ENCODE results near the gene ZNF536. TPM values are rescaled to one million over a fixed set of nuclear protein-coding genes. Genes with fewer than 3 reads are reported as not detected.
"Not testable (repeated sequence)": the region's sequence is repeated elsewhere in the genome, so short reads cannot be mapped to it uniquely, and the experiment has no call there.

The ZNF536 gene
- total and polyA plus RNA-seq, 9 donors, result 0.13 to 0.52 (median 0.28) TPM; not detected in 4

DNA sequence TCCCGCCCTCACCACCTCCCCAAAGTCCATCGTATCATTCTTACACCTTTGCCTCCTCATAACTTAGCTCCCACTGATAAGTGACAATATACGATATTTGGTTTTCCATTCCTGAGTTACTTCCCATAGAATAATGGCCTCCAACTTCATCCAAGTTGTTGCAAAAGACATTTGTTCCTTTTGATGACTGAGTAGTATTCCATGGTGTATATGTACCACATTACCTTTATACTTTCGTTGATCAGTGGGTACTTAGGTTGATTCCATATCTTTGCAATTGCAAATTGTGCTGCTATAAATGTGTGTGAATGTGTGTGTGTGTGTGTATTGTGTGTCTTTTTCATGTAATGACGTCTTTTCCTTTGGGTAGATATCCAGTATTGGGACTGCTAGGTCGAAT is 109.6 kb downstream of the ZNF536 start:
- Histone ChIP-seq H3K27me3 (no peaks in the 10 kb centered on the region), H3K4me1 (ENCODE audit: insufficient read depth) (no peaks in the 10 kb centered on the region), H3K36me3 (no peaks in the 10 kb centered on the region), H3K9me3 (no peaks in the 10 kb centered on the region), H3K27ac (no peak overlapping the region), H3K4me3 (no peak overlapping the region)
- 89 to 93% (median 89%) methylated on average over 6 of the region's 6 CpGs for WGBS, 3 donors
- DNase-seq, result no peak
- intact Hi-C loops (cut with DNase I), result no loop called here
- TF ChIP-seq, protein P1, sequence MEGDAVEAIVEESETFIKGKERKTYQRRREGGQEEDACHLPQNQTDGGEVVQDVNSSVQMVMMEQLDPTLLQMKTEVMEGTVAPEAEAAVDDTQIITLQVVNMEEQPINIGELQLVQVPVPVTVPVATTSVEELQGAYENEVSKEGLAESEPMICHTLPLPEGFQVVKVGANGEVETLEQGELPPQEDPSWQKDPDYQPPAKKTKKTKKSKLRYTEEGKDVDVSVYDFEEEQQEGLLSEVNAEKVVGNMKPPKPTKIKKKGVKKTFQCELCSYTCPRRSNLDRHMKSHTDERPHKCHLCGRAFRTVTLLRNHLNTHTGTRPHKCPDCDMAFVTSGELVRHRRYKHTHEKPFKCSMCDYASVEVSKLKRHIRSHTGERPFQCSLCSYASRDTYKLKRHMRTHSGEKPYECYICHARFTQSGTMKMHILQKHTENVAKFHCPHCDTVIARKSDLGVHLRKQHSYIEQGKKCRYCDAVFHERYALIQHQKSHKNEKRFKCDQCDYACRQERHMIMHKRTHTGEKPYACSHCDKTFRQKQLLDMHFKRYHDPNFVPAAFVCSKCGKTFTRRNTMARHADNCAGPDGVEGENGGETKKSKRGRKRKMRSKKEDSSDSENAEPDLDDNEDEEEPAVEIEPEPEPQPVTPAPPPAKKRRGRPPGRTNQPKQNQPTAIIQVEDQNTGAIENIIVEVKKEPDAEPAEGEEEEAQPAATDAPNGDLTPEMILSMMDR (IDR thresholded peaks at IDR 0.05), result no peak
- TF ChIP-seq EP300 (IDR thresholded peaks at IDR 0.05), result no peak
- no peak for TF ChIP-seq POLR2A (IDR thresholded peaks at IDR 0.05)

DNA sequence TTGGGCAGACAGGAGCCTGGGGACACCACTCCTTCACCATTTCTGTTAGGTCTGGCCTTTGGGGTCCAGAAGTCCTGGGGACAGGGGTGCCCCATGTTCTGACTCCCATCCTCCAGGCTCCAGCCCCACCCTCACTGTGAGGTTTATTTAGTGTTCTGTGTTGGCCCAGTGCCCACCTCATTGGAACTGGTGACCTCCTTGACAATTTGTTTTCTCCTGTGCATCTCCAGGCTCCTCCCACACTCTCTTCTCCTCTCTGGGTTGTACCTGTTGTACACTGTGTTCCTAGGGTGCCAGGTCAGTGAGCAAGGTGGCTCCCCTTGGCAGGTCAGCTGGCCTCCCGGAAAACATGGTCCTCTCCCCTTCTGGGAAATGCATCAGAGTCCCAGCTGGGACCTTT is 110.8 kb downstream of the ZNF536 start:
- Histone ChIP-seq H3K4me1 (ENCODE audit: insufficient read depth) (no peaks in the 10 kb centered on the region), H3K4me3 (no peak overlapping the region), H3K27ac (no peak overlapping the region), H3K27me3 (no peaks in the 10 kb centered on the region), H3K36me3 (no peaks in the 10 kb centered on the region), H3K9me3 (no peaks in the 10 kb centered on the region)
- TF ChIP-seq POLR2A (IDR thresholded peaks at IDR 0.05), result no peak
- TF ChIP-seq, protein P1 (IDR thresholded peaks at IDR 0.05), result no peak
- no peak for TF ChIP-seq EP300 (IDR thresholded peaks at IDR 0.05)
- DNase-seq, result no peak
- intact Hi-C loops (cut with DNase I), result no loop called here
- 60 to 83% (median 74%) methylated on average over 1 of the region's 1 CpG for WGBS, 3 donors

DNA sequence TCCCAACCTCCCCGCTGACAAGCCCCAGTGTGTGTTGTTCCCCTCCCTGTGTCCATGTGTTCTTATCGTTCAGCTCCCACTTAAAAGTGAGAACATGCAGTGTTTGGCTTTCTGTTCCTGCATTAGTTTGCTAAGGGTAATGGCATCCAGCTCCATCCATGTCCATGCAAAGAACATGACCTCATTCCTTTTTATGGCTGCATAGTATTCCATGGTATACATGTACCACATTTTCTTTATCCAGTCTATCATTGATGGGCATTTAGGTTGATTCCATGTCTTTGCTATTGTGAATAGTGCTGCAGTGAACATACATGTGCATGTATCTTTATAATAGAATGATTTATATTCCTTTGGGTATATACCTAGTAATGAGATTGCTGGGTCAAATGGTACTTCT is 114.1 kb downstream of the ZNF536 start:
- H3K4me1 ChIP-seq (ENCODE audit: insufficient read depth); H3K36me3 ChIP-seq; DNase-seq; H3K4me3 ChIP-seq; H3K9me3 ChIP-seq; intact Hi-C loops (cut with DNase I); H3K27ac ChIP-seq; H3K27me3 ChIP-seq: not testable (repeated sequence)
- 89 to 98% (median 90%) methylated on average over 2 of the region's 2 CpGs for WGBS, 3 donors

DNA sequence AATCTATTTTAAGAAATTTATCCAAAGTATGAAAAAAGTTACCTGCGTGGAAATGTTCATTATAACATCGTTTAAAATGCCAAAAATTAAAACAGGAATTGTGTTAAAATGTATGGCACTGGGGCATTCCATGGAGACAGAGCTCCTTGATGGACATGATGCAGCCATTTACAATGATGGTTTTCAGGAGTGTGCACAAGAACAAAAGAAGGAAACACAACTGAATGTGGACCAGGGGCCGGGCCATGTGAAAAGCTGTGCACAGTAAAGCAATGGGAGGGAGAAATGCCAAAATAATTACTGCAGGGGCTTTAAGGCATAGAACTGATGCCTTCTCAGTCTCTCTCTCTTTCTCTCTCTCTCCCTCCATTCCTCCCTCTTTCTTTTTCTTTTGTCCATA is 115.0 kb downstream of the ZNF536 start:
- no peak for DNase-seq
- no peak overlapping the region for H3K27ac ChIP-seq
- H3K27me3 ChIP-seq, result no peaks in the 10 kb centered on the region
- no peaks in the 10 kb centered on the region for H3K36me3 ChIP-seq
- no peaks in the 10 kb centered on the region for H3K4me1 ChIP-seq (ENCODE audit: insufficient read depth)
- 71 to 77% (median 73%) methylated on average over 3 of the region's 3 CpGs for WGBS, 3 donors
- no peaks in the 10 kb centered on the region for H3K9me3 ChIP-seq
- no peak overlapping the region for H3K4me3 ChIP-seq
- TF ChIP-seq POLR2A (IDR thresholded peaks at IDR 0.05), result no peak
- TF ChIP-seq, protein P1 (IDR thresholded peaks at IDR 0.05), result no peak
- intact Hi-C loops (cut with DNase I), result no loop called here

DNA sequence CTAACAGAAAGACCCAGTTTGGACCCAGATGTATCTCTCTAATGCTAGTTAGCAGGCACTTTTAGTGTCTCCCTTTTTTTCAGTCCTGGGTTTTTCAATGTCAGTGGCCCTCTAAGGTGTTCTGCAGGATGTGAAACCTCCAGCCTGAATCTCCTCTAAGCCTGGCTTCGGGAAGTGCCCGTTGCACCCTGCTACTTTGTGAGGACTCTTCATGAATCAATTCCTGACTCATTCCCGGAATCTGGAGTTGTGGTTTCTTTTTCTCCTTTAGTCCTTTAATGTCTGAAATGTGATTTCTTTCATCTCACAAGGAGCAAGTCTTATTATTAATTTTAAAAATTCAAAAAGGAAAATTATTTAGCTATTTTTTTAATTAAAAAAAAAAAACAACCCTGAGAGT is 116.0 kb downstream of the ZNF536 start:
- Histone ChIP-seq H3K27me3 (no peaks in the 10 kb centered on the region), H3K36me3 (no peaks in the 10 kb centered on the region), H3K4me3 (no peak overlapping the region), H3K27ac (no peak overlapping the region), H3K9me3 (no peaks in the 10 kb centered on the region), H3K4me1 (ENCODE audit: insufficient read depth) (no peaks in the 10 kb centered on the region)
- intact Hi-C loops (cut with DNase I), result no loop called here
- TF ChIP-seq POLR2A (IDR thresholded peaks at IDR 0.05) (no peak), EP300 (IDR thresholded peaks at IDR 0.05) (no peak)
- TF ChIP-seq, protein P1 (IDR thresholded peaks at IDR 0.05), result no peak
- WGBS, 3 donors, result 63 to 68% (median 66%) methylated on average over 3 of the region's 3 CpGs
- no peak for DNase-seq

All from ovary (tissue), 9 donors.